Fibroblast of gingiva (primary cell): Measurements from ENCODE around the gene JOSD2.
"Not testable (repeated sequence)": the region's sequence is repeated elsewhere in the genome, so short reads cannot be mapped to it uniquely, and the experiment has no call there.

Experiments used
- DNase-seq: peaks from one replicate; pipeline ENCODE4 v3.0.0-alpha.2; 2011; ENCODE audit warnings: low read depth

JOSD2 gene

GRCh38 chr19:50477751-50478515, 33.1 kb downstream of the JOSD2 start:
- no peak for DNase-seq

GRCh38 chr19:50476907-50477238, 34.1 kb downstream of the JOSD2 start:
- no peak for DNase-seq

- DNase-seq = peak; percentile 91
Measured at GRCh38 chr19:50476224-50476906, 34.6 kb downstream of the JOSD2 start, which contains the start of the genes EMC10 and GARIN5A. Gene EMC10, plus strand, starts transcription at chr19:50476507. Its CDS starts 38 bp downstream, at chr19:50476545. Gene GARIN5A, minus strand, starts transcription at chr19:50476848. Its CDS starts 460 bp downstream, at chr19:50476388.

GRCh38 chr19:50475736-50476223, 35.2 kb downstream of the JOSD2 start:
- DNase-seq = no peak

- no peak for DNase-seq
Measured at GRCh38 chr19:50475101-50475568, 35.9 kb downstream of the JOSD2 start.

- DNase-seq = not testable (repeated sequence)
Measured at GRCh38 chr19:50473336-50473735, 37.7 kb downstream of the JOSD2 start.

- DNase-seq = no peak
Measured at GRCh38 chr19:50468818-50469217, 42.2 kb downstream of the JOSD2 start.

- no peak for DNase-seq
Measured at GRCh38 chr19:50467566-50467965, 43.4 kb downstream of the JOSD2 start.

GRCh38 chr19:50466706-50467039, 44.3 kb downstream of the JOSD2 start:
- no peak for DNase-seq

- DNase-seq = no peak
Measured at GRCh38 chr19:50465986-50466705, 44.8 kb downstream of the JOSD2 start.

GRCh38 chr19:50465000-50465399, 46.0 kb downstream of the JOSD2 start:
- no peak for DNase-seq

GRCh38 chr19:50464348-50464747, 46.6 kb downstream of the JOSD2 start:
- DNase-seq = no peak

- DNase-seq = no peak
Measured at GRCh38 chr19:50462970-50463369, 48.0 kb downstream of the JOSD2 start.

- peak; percentile 54 for DNase-seq
Measured at GRCh38 chr19:50461066-50461875, 49.7 kb downstream of the JOSD2 start.

- DNase-seq = no peak
Measured at GRCh38 chr19:50460161-50460765, 50.7 kb downstream of the JOSD2 start.

- no peak for DNase-seq
Measured at GRCh38 chr19:50459638-50460037, 51.4 kb downstream of the JOSD2 start.

GRCh38 chr19:50459067-50459456, 51.9 kb downstream of the JOSD2 start:
- DNase-seq = no peak

GRCh38 chr19:50458396-50459066, 52.5 kb downstream of the JOSD2 start:
- DNase-seq = peak; percentile 29

- no peak for DNase-seq
Measured at GRCh38 chr19:50457300-50457699, 53.7 kb downstream of the JOSD2 start.
